DND-41 (cell line): Measurements from ENCODE around the gene LMF2.

Source experiments
- CTCF ChIP-seq: IDR thresholded peaks from 2 replicates; pipeline ENCODE4 v1.5.1; 2012; ENCODE audit warnings: borderline replicate concordance, low read length, moderate library complexity, mild to moderate bottlenecking; ENCODE audit not compliant: poor library complexity, severe bottlenecking; ENCODE audit errors: extremely low read depth
- EZH2 ChIP-seq: IDR thresholded peaks from 3 replicates; pipeline ENCODE4 v1.6.1; 2012; ENCODE audit warnings: borderline replicate concordance, low read depth, mild to moderate bottlenecking, moderate library complexity, low read length, inconsistent platforms; ENCODE audit not compliant: severe bottlenecking

DNA sequence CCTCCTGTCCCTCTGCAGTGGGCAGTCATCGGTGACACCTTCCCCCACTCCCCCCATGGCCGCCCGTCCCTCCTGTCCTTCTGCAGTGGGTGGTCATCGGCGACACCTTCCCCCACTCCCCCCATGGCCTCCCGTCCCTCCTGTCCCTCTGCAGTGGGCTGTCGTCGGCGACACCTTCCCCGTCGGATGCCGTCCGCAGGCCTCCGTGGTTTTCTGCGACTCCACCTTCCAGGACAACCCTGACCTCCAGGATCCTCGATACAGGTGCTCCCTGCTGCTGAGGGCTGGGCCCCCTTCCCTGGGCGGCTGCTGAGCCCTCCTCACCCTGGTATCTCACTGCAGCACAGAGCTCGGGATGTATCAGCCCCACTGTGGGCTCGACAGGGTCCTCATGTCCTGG lies 18.6 kb downstream of the LMF2 start:
- TF ChIP-seq CTCF (no peak), EZH2 (no peak)
